HCEC 1CT (cell line): ENCODE results near the gene ABI3BP.

ENCODE experiments used
- DNase-seq: peaks from one replicate; pipeline ENCODE4 v3.0.0-alpha.2; 2017

Gene ABI3BP

DNA sequence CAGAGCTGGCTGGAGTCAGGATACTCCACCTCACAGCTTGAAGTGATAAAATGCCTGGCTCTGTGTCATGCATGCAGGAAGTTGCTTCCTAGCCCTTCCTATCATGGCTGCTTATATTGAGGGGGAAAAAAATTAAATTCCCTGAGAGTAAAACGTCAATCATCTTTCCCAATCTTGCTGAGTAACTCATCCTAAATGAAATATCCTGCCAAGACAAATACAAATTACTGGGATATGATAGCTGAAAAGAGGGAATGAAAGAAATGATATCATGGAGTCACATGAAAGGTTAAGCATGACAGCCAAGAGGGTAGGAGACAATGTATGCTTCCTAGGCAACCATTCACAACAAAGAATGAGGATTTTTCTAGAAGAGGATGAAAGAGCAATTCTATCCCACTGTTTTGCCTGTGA lies 110.6 kb downstream of the ABI3BP start:
- DNase-seq, result peak; percentile 72

GRCh38 chr3:100880845-100881244 lies 112.4 kb downstream of the ABI3BP start:
- peak; percentile 71 for DNase-seq

GRCh38 chr3:100880072-100880471 lies 113.1 kb downstream of the ABI3BP start:
- DNase-seq, result no peak

DNA sequence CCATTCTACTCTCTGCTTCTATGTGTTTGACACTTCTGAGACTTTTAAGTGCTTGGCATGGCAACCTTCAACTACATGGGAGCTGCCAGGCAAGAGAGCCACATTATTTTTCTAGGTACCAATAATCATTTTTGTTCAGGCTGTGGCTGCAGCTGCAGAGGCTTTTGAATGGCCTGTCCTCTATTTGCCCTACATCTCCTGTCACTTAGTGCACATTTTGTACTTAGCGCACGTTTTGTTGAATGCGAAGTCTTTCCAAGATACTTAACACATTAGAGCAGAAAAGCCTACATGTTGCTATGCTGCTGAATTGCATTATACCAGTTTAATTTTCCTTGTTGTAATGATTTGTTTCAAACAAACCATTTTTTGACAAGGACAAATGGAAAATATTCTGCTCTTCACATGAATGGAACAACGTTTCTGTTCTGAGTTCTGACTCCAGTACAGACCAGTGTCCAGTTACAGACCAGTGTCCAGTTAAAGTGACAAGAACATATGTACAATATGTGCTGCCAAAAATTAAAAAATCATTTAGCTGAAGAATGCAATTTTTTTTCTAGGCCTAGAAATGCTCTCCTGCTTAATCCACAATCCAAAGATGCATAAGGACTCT lies 113.9 kb downstream of the ABI3BP start:
- no peak for DNase-seq

DNA sequence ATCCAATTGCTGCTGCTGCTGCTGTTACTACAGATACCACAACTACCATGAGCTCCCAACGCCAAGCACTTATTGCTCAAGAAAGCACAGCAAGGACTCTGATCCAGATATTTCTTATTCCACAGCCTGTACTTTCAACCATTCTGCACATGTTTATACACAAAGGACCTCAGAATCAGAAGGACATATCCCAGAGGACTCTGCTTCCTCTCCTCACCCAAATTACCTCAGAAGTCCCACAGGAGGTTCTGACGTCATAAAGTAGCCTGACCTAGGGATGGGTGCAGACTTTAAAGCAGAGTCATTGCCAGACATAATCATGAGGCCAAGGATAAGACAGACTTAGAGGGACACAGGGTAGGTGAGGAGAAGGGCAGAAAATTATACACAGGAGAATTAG lies 115.9 kb downstream of the ABI3BP start:
- DNase-seq, result no peak

- peak; percentile 68 for DNase-seq
Measured at GRCh38 chr3:100875239-100875638, 118.0 kb downstream of the ABI3BP start.

GRCh38 chr3:100873611-100874010 lies 119.6 kb downstream of the ABI3BP start:
- no peak for DNase-seq

- DNase-seq, result no peak
Measured at GRCh38 chr3:100871306-100871705, 121.9 kb downstream of the ABI3BP start.

GRCh38 chr3:100869787-100870186 lies 123.4 kb downstream of the ABI3BP start:
- DNase-seq, result peak; percentile 13

- no peak for DNase-seq
Measured at GRCh38 chr3:100868894-100869293, 124.3 kb downstream of the ABI3BP start.

DNA sequence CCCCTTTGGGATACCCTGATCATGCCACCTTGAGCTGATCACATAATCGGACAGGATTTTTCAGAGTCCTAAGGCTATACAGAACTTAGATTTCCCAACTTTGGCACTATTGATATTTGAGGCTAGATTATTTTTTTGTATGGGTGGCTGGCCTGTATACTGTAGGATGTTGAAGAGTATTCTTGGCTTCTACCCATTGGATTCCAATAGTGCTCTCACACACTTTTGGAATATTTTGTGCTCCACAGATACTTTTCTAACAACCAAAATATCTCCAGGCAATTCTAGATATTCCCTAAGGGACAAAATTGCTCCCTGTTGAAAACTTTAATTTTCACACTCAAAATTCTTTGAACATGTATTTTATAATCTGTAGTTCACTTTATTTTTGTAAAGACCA lies 125.1 kb downstream of the ABI3BP start:
- no peak for DNase-seq

- no peak for DNase-seq
Measured at GRCh38 chr3:100865442-100865841, 127.8 kb downstream of the ABI3BP start.

DNA sequence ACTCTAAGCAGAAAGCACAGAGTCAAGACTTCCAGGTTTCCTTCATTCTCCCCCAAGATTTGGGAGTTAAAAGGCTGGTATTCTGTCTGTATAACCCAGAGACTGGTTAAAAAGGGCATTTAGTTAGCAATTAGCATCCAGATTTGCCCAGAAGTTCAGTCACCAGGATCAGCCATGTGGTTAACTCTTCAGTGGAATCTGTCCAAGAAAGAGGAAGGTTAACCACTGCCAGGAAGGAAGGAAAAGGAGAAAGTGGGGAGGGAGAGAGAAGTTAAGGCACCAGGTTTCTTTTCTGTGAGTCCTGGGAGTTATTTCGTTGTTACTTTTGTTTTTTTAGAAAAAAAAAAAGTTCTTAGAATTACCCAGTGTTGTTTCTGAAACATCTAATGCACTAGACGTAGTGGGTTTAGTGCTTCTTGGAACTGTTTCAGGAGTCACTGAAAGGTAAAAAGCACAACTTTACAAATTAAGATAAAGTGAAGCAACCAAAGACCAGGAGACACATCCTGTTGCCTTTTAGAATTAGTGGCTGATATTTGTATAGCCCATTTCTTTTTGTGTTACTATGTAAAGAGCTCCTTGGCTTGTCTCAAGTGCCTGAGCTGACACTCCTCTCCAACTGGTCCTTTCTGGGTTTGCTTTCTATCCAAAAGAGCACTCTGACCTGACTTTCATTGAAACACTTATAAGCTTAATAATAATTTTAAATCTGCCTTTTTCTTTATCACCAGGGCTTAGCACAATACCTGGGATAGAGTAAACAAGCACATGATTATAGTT lies 128.6 kb downstream of the ABI3BP start:
- DNase-seq, result no peak

- no peak for DNase-seq
Measured at GRCh38 chr3:100857863-100858262, 135.4 kb downstream of the ABI3BP start.

GRCh38 chr3:100856821-100857220 lies 136.4 kb downstream of the ABI3BP start:
- no peak for DNase-seq

GRCh38 chr3:100852840-100853239 lies 140.4 kb downstream of the ABI3BP start:
- no peak for DNase-seq

- no peak for DNase-seq
Measured at GRCh38 chr3:100850701-100851100, 142.5 kb downstream of the ABI3BP start.

GRCh38 chr3:100850156-100850555 lies 143.1 kb downstream of the ABI3BP start:
- no peak for DNase-seq

- DNase-seq, result peak; percentile 3
Measured at GRCh38 chr3:100844063-100844936, 148.9 kb downstream of the ABI3BP start.

DNA sequence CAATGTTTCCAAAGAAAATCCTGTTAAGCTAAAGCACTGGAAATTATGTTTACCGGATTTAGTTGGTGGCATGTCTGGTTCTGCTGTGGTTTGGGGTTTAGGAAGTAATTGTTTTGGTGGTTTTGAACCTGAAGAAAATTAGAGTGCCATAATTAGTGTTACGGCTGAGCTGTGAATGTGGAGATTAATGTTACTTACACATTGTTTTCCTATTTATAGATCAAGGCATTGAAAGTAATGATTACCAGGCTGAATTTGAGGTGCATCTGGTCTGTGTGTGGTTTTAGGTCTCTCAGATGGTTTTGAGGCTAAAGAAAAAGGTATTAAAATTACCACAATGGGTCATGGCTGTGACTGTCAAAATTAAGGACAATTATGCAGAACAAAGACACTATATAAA lies 155.1 kb downstream of the ABI3BP start:
- DNase-seq, result no peak

DNA sequence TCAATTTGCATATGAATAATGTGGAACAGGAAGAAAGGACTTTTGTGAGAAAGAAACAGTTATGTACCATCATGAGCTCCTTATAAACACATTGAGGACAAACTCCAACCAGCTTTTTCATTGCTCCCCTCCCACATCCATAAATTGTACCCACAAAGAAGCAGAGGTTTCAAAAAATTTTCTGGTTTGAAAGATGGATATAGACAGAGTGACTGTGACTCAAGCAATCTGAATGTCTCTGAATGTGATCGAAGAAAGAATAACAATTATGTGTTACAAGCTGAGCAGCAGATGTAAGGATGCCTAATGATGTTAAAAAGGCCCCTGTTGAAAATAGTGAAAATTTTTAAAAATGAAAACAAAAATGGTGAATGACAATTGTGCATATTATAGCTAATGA lies 156.6 kb downstream of the ABI3BP start:
- DNase-seq, result no peak

DNA sequence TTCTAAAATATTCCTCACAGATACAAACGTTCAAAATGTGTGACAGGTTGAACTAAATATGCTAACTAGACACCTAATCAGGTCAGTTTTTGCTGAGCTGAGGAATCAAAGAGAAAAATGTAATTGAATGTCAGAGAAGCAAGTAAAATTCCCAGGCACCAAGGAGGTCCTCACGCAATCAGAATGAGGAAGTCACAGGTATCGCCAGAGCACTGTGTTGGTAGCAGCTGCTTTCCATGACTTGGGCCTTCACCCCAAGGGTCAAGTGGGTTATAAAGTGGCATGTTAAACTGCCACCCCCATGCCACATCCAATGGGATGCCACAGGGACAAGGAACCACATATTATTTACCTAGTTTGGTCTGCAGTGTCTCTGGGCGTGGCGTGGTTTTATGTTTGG lies 158.9 kb downstream of the ABI3BP start:
- no peak for DNase-seq

DNA sequence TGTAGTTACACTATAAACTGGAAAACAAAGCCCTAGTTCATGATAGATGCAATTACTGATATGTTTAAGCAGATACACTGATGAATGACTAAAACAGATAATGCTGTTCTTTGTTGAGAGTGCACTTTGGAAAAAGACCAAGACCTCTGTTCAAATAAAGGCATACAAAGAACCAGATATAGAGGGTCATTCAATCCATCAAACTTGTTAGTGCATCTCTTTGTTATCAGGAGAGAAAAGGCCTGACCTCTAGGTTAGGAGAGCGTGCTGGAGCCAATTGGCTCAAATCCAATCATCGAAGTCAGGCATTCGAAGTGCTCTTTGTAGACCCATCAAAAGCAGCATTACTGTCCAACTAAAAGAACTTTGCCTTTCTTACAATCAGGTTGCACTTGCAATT lies 159.7 kb downstream of the ABI3BP start:
- DNase-seq, result no peak

DNA sequence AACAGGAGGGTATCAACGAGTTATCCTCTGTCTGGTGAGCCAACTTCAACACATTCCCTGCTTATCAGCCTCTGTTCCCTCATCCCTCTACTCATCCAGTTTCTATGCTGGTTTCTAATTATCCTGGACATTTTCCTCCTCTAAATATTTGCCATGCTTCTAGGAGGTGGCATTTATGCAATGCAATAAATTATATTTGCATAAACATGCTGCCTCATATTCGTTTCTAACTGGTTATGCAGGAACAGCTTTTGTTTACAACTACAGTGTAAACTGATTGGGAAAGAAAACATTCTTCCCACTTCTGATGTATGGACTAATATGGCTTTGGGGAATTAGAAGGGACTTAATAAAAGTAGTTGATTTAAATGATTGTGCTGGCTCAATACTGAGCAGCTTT lies 161.6 kb downstream of the ABI3BP start:
- no peak for DNase-seq
